ENCODE data around the gene RHOJ. TPM values are rescaled to one million over a fixed set of nuclear protein-coding genes. Genes with fewer than 3 reads are reported as not detected.

RHOJ gene
- total and polyA plus RNA-seq, 2 of the 8 experiments (the other 6 are each of a cell fraction or from before 2014, with no cell fraction given): 0.11 TPM; not detected in 1

DNA sequence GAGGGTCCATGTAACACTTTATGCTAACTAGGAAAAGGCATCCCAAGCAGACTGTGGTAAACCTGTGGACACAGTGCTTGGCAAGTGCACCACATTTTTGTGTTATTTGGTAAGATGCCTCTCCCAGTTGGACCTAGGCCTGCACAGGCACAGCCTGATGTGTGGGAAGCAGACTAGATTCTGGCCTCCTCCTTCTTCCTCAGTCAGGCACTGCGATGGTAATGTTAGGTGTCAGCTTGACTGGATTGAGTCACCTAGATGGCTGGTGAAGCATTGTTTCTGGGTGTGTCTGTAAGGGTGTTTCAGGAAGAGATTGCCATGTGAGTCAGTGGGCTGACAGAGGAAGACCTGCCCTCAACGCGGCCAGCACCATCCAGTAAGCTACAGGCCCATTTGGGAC is 25.3 kb upstream of the RHOJ start (continued):
- TF ChIP-seq RAD21 (IDR thresholded peaks at IDR 0.05 in 1 of 2, conservative IDR thresholded peaks at IDR 0.05 in 1 of 2; ENCODE audit: low read depth in 2 of 2, low read length in 2 of 2): no peak

Data from H1 (cell line).